HG02610 (cell line): ENCODE data around the gene AIRE.
"Not testable (repeated sequence)": the region's sequence is repeated elsewhere in the genome, so short reads cannot be mapped to it uniquely, and the experiment has no call there.

Source experiments
- ATAC-seq: cut with Tn5 transposase; IDR thresholded peaks from one replicate; pipeline ENCODE4 v1.9.1; 2021; ENCODE audit warnings: mild to moderate bottlenecking, moderate library complexity; ENCODE audit not compliant: unreplicated experiment

Gene AIRE

GRCh38 chr21:44291078-44291935 lies 5.6 kb downstream of the AIRE start:
- ATAC-seq, result no peak

GRCh38 chr21:44291936-44292811 lies 6.5 kb downstream of the AIRE start:
- ATAC-seq, result no peak

- no peak for ATAC-seq
Measured at GRCh38 chr21:44292812-44293195, 7.1 kb downstream of the AIRE start.

- no peak for ATAC-seq
Measured at GRCh38 chr21:44293551-44294231, 8.0 kb downstream of the AIRE start.

- no peak for ATAC-seq
Measured at GRCh38 chr21:44294391-44295162, 8.9 kb downstream of the AIRE start.

GRCh38 chr21:44295163-44295573 lies 9.5 kb downstream of the AIRE start:
- no peak for ATAC-seq

GRCh38 chr21:44295646-44296045 lies 10.0 kb downstream of the AIRE start:
- no peak for ATAC-seq

GRCh38 chr21:44296103-44296519 lies 10.4 kb downstream of the AIRE start:
- no peak for ATAC-seq

- ATAC-seq, result no peak
Measured at GRCh38 chr21:44296916-44297315, 11.2 kb downstream of the AIRE start.

GRCh38 chr21:44297525-44298290 lies 12.0 kb downstream of the AIRE start:
- no peak for ATAC-seq

- ATAC-seq, result no peak
Measured at GRCh38 chr21:44298301-44298700, 12.6 kb downstream of the AIRE start.

- ATAC-seq, result no peak
Measured at GRCh38 chr21:44299085-44299457, 13.4 kb downstream of the AIRE start.

GRCh38 chr21:44299458-44300261 lies 14.0 kb downstream of the AIRE start, which contains the start of gene PFKL:
Gene PFKL (plus strand): TSS chr21:44300053. CDS start chr21:44300106, 53 bp downstream.
- ATAC-seq, result peak; percentile 41

GRCh38 chr21:44300262-44300959 lies 14.7 kb downstream of the AIRE start:
- peak; percentile 32 for ATAC-seq

- ATAC-seq, result no peak
Measured at GRCh38 chr21:44301141-44301540, 15.5 kb downstream of the AIRE start.

- ATAC-seq, result no peak
Measured at GRCh38 chr21:44301961-44302406, 16.3 kb downstream of the AIRE start.

- ATAC-seq, result not testable (repeated sequence)
Measured at GRCh38 chr21:44302573-44303401, 17.1 kb downstream of the AIRE start.
